Measurements from ENCODE around the gene BACH2. TPM values are rescaled to one million over a fixed set of nuclear protein-coding genes. Genes with fewer than 3 reads are reported as not detected.
"Not testable (repeated sequence)": the region's sequence is repeated elsewhere in the genome, so short reads cannot be mapped to it uniquely, and the experiment has no call there.

Gene BACH2
- polyA plus RNA-seq, 1 donor, result 11.4 TPM

DNA sequence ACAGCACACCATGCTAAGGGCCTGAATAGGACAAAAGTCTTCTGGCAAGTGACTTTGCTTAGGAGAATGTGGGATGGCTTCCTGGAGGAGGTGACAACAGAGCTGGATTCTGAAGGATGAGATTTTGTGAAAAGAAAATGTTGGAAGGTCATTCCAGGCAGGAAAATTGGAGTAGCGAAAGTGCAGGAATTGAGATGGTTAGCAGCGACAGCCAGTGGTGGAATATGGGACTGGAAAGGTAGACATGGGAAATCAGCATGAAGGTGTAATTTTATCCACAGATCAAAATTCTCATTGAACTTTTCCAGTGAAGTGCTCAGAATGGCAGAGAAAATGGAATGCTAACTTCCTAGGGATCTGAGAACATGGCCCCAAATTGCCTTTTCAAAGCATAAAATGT, 5.7 kb upstream of the BACH2 start:
- no peak for DNase-seq

DNA sequence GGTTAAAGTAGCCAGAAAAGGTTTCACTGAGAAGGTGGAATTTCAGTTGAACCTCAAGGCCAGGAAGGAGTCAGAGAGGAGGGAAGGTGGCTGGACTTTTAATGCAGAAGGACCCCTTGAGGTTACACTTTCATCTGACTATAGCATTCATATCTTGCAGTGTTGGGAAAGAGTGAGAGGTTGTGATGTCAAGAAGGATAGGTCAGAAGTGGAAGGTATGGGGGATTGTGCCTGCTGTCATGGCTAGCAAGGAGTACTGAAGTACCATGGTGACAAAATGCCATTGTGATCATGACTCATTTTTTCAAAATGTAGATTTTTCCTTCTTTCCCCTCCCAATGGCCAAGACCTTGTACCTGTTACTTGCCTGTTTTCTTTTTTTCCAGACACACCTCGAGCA, 5.2 kb upstream of the BACH2 start:
- no peak for DNase-seq

DNA sequence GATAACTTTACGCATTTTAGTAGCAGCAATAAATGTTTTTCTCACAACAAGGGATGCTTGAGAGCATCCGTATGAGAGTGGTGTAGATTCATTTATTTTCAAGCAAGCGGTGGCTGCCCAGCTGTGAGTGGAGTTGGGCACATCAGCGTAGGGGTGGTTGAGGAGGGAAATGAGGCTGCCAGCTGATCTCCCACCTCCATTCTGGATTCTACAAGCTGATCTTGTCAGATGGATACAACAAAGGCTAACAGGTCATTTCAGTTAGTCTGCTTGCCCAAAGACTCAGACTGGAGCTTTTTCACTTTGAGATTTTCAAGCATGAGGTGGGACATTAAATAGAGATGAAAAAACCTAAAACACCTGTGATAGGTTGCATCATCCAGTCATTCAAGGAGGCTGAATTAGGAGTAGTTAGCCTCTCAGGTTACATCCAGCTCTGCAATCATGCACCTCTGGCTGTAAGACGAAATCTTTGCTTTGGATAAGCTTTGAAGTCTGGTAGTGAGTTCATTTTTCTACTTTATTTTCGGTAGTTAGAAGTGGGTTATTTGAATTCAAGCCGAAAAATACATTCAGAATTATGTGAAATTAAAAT, 1.9 kb upstream of the BACH2 start:
- no peak for DNase-seq

DNA sequence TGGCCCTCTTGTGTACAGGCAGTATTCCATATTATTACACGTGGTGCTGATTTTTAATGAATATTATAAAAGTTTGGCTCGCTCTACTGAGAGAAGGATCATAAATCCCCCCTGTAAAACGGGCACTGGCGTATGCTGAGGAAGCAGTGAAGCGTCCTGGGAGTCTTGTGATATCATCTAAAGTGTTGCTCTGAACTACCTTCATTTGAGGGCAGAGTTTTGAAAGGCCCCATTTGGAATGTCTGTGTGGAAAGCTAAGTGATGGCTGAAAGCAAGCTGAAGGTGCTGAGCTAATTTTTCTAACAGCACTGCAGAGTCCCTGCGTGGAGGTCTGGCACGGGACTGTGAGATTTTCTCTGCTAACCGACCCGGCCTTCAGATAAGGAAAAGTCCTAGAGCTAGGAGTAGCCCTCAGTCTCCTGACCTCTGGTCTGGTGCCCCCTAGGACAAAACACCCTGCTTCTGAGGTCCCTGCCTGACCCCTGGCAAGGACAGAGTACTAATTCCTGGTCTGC, 1.3 kb upstream of the BACH2 start:
- DNase-seq, result no peak

DNA sequence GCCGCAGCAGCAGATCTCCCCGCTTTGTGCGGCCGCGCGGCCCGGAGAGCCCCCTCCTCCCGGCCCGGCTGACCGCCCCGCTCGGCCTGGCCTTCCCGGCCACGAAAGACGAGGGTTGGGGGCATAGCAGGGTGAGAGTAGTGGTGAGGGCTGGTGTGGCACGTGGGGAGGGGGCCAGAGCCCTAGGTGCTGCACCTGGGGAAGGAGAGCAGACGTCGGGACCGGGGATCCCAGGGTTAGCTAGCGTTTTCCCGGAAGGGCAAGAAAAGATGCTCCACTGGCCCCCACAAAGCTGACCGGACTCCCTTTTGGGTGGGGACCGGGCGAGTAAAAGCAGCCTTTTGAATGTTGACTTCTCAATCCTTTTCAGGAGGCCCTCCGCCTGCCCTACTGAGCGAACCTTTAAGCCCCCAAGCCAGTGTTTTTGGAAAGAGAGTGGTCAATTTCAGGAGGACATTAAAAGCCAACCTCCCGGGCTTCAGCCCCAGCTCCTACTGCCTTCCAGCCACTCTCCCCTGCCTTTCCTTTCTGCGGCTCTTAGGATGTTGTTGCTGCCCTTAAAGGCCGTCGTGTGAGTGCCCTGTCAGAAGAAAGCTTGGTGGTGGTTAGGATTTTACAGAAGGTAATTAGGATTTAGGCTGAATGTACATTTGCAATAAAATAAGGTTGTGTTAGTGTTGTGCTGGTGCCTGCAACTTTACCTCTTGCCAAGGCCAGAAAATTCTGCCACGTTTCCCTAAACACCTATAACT, 648 bp upstream of the BACH2 start:
- DNase-seq, result no peak

DNA sequence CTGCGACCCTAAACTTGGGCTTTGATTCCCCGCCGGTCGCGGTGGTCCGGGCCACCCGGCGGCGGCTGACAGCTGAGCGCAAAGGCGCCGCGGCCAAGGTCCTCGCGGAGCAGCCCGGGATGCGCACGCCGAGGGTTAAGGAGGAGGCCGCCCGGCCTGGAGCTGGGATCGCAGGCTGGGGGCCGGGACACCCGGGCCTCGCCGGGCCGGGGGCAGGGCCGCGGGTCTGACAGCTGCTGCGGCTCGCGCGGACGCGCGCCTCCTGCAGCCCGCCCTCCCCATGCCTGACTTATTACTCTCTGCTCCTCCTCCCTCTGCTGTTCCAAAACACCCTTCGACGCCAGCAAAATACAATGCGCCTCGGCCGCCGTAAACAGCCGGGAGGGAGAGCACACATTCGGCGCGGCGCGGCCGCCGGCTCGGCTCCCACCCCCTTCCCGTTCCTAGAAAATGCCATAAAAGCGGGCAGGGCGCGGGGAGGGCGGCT, 746 bp downstream of the BACH2 start:
- DNase-seq, result peak; percentile 70

DNA sequence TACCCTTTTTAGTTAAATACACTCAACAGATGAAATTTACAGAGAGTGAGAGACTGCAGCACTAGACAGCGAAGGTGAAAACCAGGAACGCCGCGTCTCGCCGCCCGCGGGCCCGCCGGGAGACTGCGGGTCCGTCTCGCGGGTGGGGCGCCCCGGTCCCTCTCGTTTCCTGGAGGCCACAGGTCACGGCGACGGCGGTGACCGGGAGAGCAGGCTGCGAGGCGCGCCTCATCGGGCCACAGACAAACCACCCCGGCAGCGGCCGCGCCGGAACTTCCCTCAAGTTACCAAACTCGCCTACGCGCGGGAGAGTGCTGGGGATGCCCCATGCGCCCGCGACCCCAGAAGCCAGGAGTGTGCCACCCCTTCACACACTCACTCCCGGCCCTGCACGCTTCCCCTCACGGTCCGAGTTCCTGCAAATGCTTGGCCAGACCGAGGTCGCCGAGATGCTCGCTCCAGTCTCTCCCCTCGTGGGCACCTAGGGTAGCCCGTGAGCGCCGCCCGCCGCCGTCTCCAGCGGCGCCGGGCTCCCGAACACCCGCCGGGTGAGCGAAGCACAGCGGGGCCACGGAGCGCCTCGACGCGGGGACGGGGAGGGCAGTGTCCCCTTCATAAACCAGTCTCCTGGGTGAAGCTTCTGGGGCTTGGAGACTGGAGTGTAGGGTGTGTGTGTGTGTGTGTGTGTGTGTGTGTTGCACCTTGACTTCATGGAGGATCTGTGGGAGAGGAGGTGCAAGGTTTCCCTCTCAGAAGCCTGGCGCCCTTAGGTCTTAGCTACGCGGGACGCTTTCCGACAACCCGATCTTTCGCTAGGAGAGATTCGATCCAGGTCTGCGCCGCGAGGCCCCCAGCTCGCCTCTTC, 1.4 kb downstream of the BACH2 start:
- no peak for DNase-seq

DNA sequence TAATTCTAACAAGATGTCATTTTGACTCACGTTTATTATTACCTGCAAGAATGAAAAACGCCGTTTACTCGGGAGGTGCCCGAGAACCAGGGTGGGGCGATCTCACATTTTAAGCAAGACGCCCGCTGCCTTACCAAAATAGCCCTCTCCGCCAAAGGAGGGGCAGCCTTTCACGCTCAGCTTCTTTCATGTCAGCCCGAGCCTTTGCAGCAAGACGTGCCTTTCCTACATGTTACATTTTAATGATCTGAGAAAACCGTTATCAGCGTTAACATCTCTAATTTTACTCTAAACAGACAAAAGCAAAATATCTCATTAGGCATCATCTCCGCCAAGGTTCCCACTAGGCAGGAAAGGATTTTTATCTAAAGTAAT, 2.0 kb downstream of the BACH2 start:
- no peak for DNase-seq

DNA sequence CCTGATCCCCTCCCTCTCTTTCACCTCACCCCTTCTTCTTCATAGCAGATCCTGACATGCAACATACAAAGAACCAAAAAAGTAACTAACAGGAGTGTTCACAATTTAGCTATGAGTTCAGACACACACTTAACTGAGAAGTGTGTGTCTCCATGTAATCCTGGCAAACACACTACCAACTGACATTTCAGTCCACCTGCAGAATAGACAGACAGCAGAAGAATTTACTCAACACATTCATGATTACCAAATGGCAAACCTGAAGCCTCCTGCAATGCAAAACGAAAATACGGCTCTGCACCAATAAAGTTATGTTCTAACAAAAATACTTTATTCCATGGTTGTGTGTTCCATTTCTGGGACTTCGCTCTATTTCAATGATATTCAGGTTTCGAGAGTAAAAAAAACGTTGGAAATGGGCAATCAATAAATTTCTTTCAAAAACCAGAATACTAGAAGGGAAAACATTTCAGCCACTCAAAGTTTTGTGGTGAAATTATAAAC, 2.6 kb downstream of the BACH2 start:
- DNase-seq, result no peak

DNA sequence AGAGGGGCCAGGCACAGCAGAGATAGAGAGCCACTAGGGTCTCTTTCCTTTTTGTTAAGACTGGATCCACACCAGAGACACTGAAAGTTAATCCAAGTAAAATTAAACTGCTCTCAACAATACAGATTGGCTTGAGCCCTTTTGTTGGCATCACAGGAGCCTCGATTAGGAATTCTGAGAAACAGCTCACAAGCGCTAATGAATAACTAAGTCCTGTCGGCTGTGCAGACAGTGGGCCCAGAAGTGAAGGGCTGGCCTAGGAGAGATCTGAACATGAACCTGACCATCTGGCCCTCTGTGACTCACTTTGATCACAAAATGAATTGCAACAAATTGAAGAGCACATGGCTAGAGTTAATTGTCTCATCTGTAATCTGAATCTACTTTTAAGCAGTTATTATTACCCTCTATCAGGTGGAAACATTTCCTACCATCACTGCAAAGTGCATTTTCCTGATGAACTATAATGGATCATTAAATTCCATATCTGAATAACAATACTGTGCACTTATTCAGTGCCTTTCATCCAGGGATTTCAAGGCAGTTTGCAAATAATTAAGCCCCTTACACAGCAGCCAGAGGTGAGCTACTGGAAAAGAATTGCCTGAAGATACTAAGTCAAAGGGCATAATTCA, 3.2 kb downstream of the BACH2 start:
- DNase-seq, result no peak

DNA sequence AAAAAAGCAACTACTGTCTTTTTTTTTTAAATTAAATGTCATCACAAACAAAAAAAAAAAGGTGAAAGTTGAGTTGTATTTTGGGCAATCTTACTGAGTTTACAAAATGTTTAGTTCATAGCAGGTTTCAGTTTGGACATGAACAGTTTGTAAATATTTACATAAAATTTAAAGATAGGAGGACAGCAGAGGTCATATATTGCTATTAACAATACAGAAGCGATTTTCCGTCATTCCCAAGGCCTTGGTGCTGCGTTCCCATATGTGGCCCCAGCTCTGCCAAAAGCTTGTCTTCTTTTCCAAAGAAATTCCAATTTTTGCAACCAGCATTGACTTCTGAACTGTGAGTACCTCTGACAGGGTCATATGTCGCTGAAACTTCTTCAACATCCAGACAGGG, 5.1 kb downstream of the BACH2 start:
- DNase-seq, result no peak

DNA sequence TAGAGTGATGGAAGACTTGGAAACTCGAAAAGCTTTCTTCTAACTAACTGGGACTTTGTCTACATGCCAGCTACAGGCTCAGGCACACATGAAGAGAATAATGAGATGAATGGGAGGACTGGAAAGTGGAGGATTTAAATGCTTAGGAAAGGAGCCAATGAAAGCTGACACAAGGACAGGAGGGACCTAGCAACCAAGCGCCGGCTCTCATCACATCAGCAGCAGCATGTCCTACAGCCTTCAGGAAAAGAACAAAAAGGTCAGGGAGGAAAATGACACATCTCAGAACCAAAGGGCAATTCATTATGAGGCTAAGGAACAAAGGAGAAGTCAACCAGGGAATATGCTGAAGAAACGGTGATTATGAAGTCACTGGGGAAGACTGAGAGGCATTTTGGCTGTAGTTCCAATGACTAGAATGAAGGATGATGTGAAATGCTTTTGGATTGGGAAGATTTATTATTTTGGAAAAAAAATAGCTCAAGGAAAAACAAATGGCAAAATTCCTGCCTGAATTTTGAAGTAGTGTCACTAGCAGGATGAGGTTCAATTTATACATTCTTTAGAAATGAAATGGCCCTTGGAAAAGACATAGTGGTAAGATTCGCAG, 5.7 kb downstream of the BACH2 start:
- no peak for DNase-seq

DNA sequence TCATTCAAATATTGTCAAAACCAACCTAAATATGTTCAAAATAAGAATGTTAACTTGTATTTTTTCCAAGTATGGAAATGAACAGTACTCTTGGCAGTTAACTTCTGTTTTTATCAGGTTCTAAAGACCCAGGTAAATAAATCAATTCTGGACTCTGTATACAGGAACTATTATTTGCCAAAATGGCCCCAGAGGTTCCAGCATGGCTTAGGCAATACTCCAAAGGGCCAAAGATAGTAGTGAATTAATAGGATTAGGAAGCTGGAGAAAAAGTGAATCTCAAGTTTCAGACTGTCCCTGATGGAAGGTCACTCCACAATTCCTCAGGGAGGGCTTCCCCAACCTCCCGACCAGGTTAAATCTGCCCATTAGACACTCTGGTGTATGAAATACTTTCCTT, 6.7 kb downstream of the BACH2 start:
- DNase-seq, result no peak

DNA sequence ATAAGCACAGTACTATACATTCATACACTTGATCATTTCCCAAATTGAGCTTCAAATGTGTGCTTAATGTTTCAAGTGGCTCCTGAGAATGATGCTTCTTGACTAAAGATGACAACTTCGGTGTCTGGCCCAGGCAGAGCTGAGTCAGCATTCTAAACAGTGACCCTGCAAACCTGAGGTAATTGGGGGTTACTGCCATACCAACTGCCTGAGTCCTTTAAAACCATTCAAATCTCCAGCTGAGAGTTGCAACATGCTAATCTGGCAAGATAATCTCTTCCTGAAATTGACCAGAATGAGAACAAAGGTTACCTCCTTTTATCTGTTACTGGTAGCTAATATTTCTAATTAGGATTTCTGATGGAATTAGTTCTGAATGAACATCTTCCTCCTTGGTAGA, 8.2 kb downstream of the BACH2 start:
- no peak for DNase-seq

DNA sequence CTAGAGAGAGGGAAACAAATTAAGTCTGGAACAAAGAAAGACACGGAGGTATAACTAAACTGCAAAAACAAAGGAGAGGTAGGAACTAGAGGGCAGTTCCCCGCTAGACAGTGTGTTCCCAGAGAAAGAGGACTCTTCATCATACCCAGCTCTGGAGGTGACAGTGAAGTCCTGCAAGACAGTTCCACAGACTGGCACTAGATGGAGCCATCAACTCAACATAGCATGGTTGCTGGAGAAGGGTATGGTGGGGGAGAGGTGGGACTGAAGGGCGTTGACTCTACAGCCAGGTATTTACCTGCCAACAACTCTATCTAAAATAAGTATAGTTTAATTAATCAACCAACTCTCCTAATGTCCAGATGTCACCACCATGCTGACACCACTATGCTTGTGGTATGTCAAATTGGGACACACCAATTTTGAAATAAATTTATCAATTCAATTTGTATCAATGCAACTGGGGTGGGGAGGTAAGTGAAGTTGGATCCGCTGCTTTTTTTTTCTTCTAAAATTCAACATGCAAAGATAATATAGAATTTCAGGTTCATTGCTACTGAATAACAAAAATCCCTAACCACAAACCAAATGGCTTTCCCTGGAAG, 9.7 kb downstream of the BACH2 start:
- no peak for DNase-seq

DNA sequence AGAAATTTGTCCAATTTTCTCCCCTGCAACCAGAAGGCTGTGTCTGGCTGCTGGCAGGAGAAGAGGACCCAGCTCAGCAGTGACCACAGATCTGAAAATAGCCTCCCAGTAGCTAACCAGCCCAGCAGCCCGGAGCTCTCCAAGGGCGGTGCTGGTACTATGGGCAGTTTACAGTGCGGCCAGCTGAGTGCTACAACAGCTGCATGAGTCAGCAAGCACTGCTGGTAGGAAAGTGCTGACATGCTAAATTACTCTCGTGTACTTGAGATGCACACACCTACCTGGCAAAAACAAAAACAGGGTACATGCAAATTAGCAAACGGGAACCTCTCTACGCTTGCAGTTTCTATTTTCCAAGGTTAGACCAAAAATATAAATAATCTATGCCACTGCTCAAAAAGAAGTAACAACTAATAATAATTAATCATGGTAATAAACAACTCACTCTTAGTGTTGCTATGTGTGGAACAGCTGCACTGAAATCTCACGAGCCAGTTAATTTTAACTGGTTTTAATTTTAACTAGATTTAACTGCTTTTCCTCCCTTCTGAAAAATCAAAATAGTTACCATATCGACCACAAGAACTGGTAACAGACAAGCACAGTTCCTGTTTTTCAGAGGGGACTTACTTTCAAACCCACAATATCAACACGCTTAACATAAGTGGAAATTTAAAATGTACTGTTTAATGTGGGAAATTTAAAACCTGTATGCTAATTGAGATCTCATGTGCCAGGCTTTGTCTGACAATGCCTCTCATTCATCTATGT, 10.8 kb downstream of the BACH2 start:
- DNase-seq, result peak; percentile 80

DNA sequence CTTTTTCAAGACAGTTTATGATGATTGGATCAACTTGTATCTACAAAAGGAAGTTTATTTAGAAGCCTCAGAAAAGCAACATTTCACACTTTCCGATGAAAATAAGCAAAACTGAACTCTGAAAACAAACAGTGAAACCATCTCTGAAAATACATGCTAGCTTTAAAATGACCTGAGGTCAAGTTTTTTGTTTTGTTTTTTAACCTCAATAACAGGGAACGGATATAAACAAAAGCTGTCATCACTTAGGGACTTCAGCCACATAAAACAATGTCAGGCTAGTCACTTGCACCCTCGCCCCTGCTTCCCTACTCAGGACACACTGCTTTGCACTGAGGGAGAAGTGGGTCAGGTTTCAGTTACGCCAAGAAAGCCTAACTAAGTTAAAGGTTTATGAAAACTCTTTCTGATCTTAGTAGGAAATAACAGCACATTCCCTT, 11.6 kb downstream of the BACH2 start:
- peak; percentile 38 for DNase-seq

DNA sequence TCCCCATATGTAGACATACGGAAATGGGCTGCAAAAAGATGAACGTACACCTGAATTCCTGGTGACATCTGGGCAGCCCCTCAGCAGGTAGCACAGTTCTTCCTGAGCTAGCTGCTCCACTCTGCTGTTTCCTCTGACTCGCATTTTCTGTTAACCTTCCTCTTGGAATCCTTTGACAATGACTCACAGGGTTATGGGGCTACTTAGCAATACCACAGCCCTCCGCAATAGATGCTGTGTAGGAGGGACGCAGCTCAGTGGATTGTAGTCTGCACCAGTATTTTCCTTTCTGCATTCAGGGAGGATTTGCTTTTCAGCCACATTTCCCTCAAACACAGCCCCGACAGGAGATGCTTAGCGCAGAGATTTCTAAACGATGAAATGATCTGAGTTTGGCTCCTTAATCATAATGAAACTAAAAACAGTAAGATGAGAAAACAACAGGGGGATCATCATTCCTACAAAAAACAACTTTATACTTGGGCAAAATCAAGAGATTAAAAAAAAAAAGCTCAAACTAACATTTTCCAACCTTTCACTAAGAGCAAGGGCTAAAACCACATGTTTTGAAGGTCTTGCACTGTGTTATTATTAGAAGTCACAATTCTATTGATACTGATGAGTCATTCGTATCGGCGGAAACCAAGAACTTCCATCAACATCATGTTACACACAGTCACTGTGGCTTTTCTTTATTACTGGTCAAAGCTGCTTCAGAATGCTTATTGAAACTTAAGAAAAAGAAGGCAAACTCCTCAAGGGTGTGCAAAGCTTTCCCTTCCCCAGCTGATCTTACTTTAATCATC, 12.2 kb downstream of the BACH2 start:
- DNase-seq, result peak; percentile 37

DNA sequence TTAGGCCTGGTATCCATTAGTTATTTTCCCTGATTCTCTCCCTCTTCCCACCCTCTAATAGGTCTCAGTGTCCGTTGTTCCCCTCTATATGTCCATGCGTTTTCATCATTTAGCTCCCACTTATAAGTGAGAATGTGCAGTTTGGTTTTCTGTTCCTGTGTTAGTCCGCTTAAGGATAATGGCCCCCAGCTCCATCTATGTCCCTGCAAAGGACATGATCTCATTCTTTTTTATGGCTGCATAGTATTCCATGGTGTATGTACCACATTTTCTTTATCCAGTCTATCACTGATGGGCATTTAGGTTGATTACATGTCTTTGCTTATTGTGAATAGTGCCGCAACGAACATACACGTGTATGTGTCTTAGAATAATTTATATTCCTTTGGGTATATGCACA, 14.4 kb downstream of the BACH2 start:
- DNase-seq, result not testable (repeated sequence)

Data from left kidney (tissue), 2 donors.